ENCODE measurements around the gene ABCA4.

ABCA4 gene

GRCh38 chr1:94072840-94073522 is 48.0 kb downstream of the ABCA4 start:
- Histone ChIP-seq H3K27me3 (peaks cover 63% of the 10 kb centered on the region), H3K9me3 (no peaks in the 10 kb centered on the region), H3K27ac (no peak overlapping the region), H3K4me1 (ENCODE audit: control insufficient read depth in 1 of 2, insufficient read depth in 1 of 2, low read depth in 1 of 2, low read length in 1 of 2) (no peaks in the 10 kb centered on the region), H3K36me3 (no peaks in the 10 kb centered on the region), H3K4me3 (ENCODE audit: low read depth in 1 of 2, low read length in 1 of 2) (no peak overlapping the region)
- no peak for TF ChIP-seq CTCF (IDR thresholded peaks at IDR 0.05)

- Histone ChIP-seq H3K4me3 (ENCODE audit: low read depth in 1 of 2, low read length in 1 of 2) (no peak overlapping the region), H3K27ac (no peak overlapping the region), H3K36me3 (no peaks in the 10 kb centered on the region), H3K9me3 (no peaks in the 10 kb centered on the region), H3K4me1 (ENCODE audit: control insufficient read depth in 1 of 2, insufficient read depth in 1 of 2, low read depth in 1 of 2, low read length in 1 of 2) (no peaks in the 10 kb centered on the region), H3K27me3 (peaks cover 70% of the 10 kb centered on the region)
- TF ChIP-seq CTCF (IDR thresholded peaks at IDR 0.05) = no peak
Measured at GRCh38 chr1:94071976-94072375, 49.0 kb downstream of the ABCA4 start.

DNA sequence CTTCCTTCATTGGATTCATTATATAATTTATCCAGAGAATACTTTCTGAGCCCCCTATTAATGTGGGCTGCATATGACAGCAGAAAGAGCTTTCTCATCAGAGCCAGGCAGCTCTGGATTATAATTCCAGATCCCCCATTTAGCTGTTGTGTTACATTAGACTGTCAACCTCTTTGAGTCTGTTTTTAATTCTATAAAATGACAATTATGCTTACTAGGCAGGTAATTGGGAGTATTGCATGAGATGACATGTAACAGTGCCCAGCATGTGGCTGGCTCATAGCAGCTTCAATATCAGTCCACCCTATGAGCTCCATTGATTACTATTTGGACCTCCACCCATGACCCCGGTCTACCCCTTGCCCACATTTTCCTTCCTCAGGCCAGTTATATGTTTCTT is 49.6 kb downstream of the ABCA4 start:
- no peaks in the 10 kb centered on the region for H3K9me3 ChIP-seq
- H3K27ac ChIP-seq = no peak overlapping the region
- peaks cover 70% of the 10 kb centered on the region for H3K27me3 ChIP-seq
- H3K36me3 ChIP-seq = no peaks in the 10 kb centered on the region
- no peak for TF ChIP-seq CTCF (IDR thresholded peaks at IDR 0.05)
- no peaks in the 10 kb centered on the region for H3K4me1 ChIP-seq (ENCODE audit: control insufficient read depth in 1 of 2, insufficient read depth in 1 of 2, low read depth in 1 of 2, low read length in 1 of 2)
- H3K4me3 ChIP-seq (ENCODE audit: low read depth in 1 of 2, low read length in 1 of 2) = no peak overlapping the region

DNA sequence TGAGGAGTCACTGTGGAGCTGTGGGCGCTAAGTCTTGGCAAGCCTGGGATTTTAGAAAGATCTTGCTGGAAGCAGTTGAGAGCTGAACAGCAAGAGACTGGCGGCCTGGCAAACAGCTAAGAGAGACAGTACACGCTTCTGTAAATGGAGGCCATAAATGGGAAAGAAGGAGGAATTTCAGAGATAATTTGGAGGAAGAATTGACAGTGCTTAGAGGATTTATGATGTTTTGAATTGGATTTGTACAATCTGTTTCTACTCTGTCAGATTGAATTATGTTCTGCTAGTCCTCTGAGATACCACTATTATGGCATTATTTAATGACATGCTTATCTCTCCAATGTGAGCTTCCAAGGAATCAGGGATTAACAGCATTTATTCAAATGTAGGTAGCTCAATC is 50.1 kb downstream of the ABCA4 start:
- no peaks in the 10 kb centered on the region for H3K4me1 ChIP-seq (ENCODE audit: control insufficient read depth in 1 of 2, insufficient read depth in 1 of 2, low read depth in 1 of 2, low read length in 1 of 2)
- H3K9me3 ChIP-seq = no peaks in the 10 kb centered on the region
- no peak overlapping the region for H3K27ac ChIP-seq
- no peak overlapping the region for H3K4me3 ChIP-seq (ENCODE audit: low read depth in 1 of 2, low read length in 1 of 2)
- H3K27me3 ChIP-seq = peaks cover 70% of the 10 kb centered on the region
- H3K36me3 ChIP-seq = no peaks in the 10 kb centered on the region
- no peak for TF ChIP-seq CTCF (IDR thresholded peaks at IDR 0.05)

- no peak for TF ChIP-seq CTCF (IDR thresholded peaks at IDR 0.05)
- Histone ChIP-seq H3K27ac (no peak overlapping the region), H3K4me1 (ENCODE audit: control insufficient read depth in 1 of 2, insufficient read depth in 1 of 2, low read depth in 1 of 2, low read length in 1 of 2) (no peaks in the 10 kb centered on the region), H3K36me3 (no peaks in the 10 kb centered on the region), H3K9me3 (no peaks in the 10 kb centered on the region), H3K4me3 (ENCODE audit: low read depth in 1 of 2, low read length in 1 of 2) (no peak overlapping the region), H3K27me3 (peaks cover 69% of the 10 kb centered on the region)
Measured at GRCh38 chr1:94069919-94070285, 51.0 kb downstream of the ABCA4 start.

Data from neutrophil (primary cell).